Pancreas (tissue), 10 donors: ENCODE results near the gene CXCL5. TPM values are rescaled to one million over a fixed set of nuclear protein-coding genes. Genes with fewer than 3 reads are reported as not detected.
A peak's percentile ranks its signal among the peaks of the same experiment; 100 is the strongest.

Source experiments
- ATAC-seq, 4 donors: fragments of 200-7000 bp; cut with Tn5 transposase; one replicate each; pipeline versions ENCODE4 v1.8.0 to v1.9.1; 2020; ENCODE audit warnings: mild to moderate bottlenecking in 4 of 4, moderate library complexity in 4 of 4
- DNase-seq, 6 donors: peaks; one replicate each; pipeline ENCODE4 v3.0.0-alpha.2; 2020
- FAIRE-seq: peaks from 2 replicates; lab custom pipeline; 2012; peaks lifted over from hg19 to GRCh38; lab: Jason Lieb, UNC
- H3K27ac ChIP-seq, 4 donors: fragments of 200-600 bp; sonication (generic); 1 replicate in 3 of 4; 2 replicates in 1 of 4; pipeline versions ENCODE4 v1.5.0 to v1.8.0; 2020
- H3K27me3 ChIP-seq, 4 donors: fragments of 200-600 bp; one replicate each; pipeline ENCODE4 v1.8.0; 2021
- H3K36me3 ChIP-seq, 3 donors: fragments of 200-600 bp; sonication (generic) in 1 of 3; one replicate each; pipeline versions ENCODE4 v1.5.0 to v1.8.0; 2020 to 2021
- H3K4me1 ChIP-seq, 3 donors: fragments of 200-600 bp; one replicate each; pipeline ENCODE4 v1.8.0; 2021
- H3K4me3 ChIP-seq, 4 donors: fragments of 200-600 bp; sonication (generic) in 2 of 4; one replicate each; pipeline versions ENCODE4 v1.5.0 to v1.8.0; 2020 to 2021
- H3K9me3 ChIP-seq, 4 donors: fragments of 200-600 bp; one replicate each; pipeline ENCODE4 v1.8.0; 2021
- CTCF ChIP-seq, 4 donors: fragments of 200-600 bp; sonication (generic) in 3 of 4; IDR thresholded peaks; one replicate each; pipeline versions ENCODE4 v1.5.0 to v1.8.0; 2021; ENCODE audit warnings: antibody characterized with exemption in 4 of 4
- WGBS, 2 donors: extraction: QIAGEN DNeasy Blood & Tissue Kit; methylation state at CpG; one replicate each; pipeline ENCODE4 v1.1.7; 2013; 5-methylcytosine and 5-hydroxymethylcytosine counted together
- intact Hi-C, 3 donors: fragments of 100-400 bp; cut with DNase I; formaldehyde crosslinking; loops; one replicate each; pipeline versions ENCODE4 v1.11.1 to v1.14.2; 2022
- polyA plus RNA-seq, 2 donors: library from polyadenylated mRNA; stranded (reverse); fragments of 200-250 nt; gene quantifications; one replicate each; pipeline ENCODE4 v1.2.3, GENCODE V29; 2013
- total RNA-seq, 6 donors: library from RNA; stranded (reverse); fragmentation: NEBNext Ultra II Directional in 4 of 6; extraction: Animal tissue kit (Norgen Biotek cat#: 25700) in 4 of 6; gene quantifications; one replicate each; pipeline versions ENCODE4 v1.2.1 to v1.2.4, GENCODE V29; 2021 to 2023
- donor health status: healthy with polysubstance abuse.
- donor health status: DM: no; HTN: no; CAD: no; lungs with moderate emphysema.
- donor health status: DM: no; HTN: no; CAD: no.
- donor health status: control.
- donor health status: control.
- donor health status: Bipolar disorder and iron deficiency.
- donor health status: DM: yes; HTN: yes; CAD: no.
- donor health status: DM: no; HTN: no; CAD: no.
- donor health status: DM: no; HTN: no; CAD: no.
- donor health status: DM: yes; HTN: yes; CAD: no.

CXCL5 gene
- total RNA-seq (1 to 10 TPM in 2 of 6 donors, under 1 TPM in 4; 0.09 to 9.4 (median 0.38) TPM), polyA plus RNA-seq (under 1 TPM; 0.19 to 0.23 TPM)

DNA sequence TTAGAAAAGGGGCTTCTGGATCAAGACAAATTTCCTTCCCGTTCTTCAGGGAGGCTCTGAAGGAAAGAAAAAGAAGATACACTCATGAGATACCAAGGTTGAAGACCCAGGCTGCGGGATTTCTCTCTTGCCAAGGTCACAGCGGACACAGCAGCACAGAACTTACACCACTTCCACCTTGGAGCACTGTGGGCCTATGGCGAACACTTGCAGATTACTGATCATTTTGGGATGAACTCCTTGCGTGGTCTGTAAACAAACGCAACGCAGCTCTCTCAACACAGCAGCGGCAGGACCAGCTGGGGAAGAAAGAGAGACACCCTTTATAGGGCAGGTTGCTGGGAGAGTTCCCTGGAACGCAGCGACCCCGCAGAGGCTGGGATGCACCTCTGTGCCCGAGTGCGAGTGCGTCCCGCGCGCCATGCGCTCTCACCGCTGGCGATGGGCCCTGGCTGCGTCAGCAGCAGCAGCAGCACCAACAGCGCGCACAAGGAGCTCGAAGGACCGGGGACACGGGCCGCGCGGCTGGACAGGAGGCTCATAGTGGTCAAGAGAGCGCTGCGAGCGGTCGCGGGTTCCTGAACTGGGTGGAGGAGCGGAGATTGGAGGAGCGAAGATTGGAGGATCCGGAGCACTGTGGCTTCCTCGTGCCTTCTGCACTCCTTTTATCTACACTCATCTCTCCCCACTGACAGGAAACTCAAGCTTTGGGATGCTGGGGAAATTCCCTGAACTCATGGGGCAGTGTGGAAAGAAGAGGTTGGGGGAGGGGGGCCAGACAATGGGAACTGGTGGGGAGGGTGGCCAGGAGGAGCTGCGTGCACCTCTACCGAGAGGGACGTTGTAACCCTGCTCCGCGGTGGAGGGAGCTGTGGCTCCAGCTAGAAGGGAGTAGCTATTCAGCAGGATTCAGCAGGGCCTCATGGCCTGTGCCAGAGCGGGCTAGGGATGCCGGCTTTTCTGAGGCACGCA, at the start of gene CXCL5:
TSS of gene CXCL5 (minus strand) at position 638 of the 972 bp plus-strand sequence. CDS start at position 542, 96 bp downstream.
- 16 to 20% methylated on average over 46 of the region's 46 CpGs for WGBS, 2 donors
- FAIRE-seq = no peak
- no peaks in the 10 kb centered on the region for H3K4me1 ChIP-seq
- peak; percentile 10 to 71 (median 30) for DNase-seq
- no peak within 1 kb of the TSS for H3K27ac ChIP-seq
- no peaks in the 10 kb centered on the region for H3K36me3 ChIP-seq
- intact Hi-C loops = no loop called here
- no peaks in the 10 kb centered on the region for H3K9me3 ChIP-seq
- peak in 3 of 4 donors; percentile 75 to 93 (median 85) for ATAC-seq
- H3K4me3 ChIP-seq = peak within 1 kb of the TSS in 2 of 4 donors; percentile 7 to 16
- no peaks in the 10 kb centered on the region for H3K27me3 ChIP-seq
- TF ChIP-seq CTCF (IDR thresholded peaks at IDR 0.05) = no peak

GRCh38 chr4:74047152-74047551, 48.7 kb upstream of the CXCL5 start:
- Histone ChIP-seq H3K27ac (no peak overlapping the region), H3K4me1 (no peaks in the 10 kb centered on the region), H3K9me3 (peaks cover 0 to 4% (median 0%) of the 10 kb centered on the region in 4 donors), H3K27me3 (no peaks in the 10 kb centered on the region), H3K36me3 (no peaks in the 10 kb centered on the region), H3K4me3 (no peak overlapping the region)
- no peak for TF ChIP-seq CTCF (IDR thresholded peaks at IDR 0.05)
- WGBS, 2 donors = 40 to 53% methylated on average over 1 of the region's 1 CpG
- intact Hi-C loops = loop anchor here in 1 of 3 donors (10.0 kb wide), 1 partner anchor 88 kb away; no protein-coding TSS in a partner anchor
- DNase-seq = no peak
- FAIRE-seq = no peak
- ATAC-seq = no peak

DNA sequence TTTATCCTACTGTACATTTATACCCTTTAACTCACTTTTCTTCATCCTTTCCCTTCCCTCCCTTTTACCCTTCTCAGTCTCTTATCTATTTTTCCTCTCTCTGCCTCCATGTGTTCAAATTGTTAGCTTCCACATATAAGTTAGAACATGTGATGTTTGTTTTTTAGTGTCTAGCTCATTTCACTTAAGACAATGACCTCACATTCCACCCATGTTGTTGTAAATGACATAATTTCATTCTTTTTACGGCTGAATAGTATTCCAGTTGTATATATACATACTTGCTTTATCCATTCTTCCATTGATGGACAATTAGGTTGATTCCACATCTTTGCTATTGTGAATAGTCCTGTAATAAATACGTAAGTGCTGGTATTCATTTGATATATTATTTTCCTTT, 47.3 kb upstream of the CXCL5 start:
- no peaks in the 10 kb centered on the region for H3K36me3 ChIP-seq
- no peak for TF ChIP-seq CTCF (IDR thresholded peaks at IDR 0.05)
- H3K4me1 ChIP-seq = no peaks in the 10 kb centered on the region
- intact Hi-C loops = loop anchor here in 1 of 3 donors (10.0 kb wide), 1 partner anchor 89 kb away; no protein-coding TSS in a partner anchor
- no peak overlapping the region for H3K4me3 ChIP-seq
- DNase-seq (no peak), ATAC-seq (no peak), FAIRE-seq (no peak)
- 86% methylated on average over 2 of the region's 2 CpGs for WGBS, 2 donors
- H3K9me3 ChIP-seq = peaks cover 0 to 4% (median 0%) of the 10 kb centered on the region in 4 donors
- no peaks in the 10 kb centered on the region for H3K27me3 ChIP-seq
- H3K27ac ChIP-seq = no peak overlapping the region

- FAIRE-seq = no peak
- Histone ChIP-seq H3K27me3 (no peaks in the 10 kb centered on the region), H3K4me3 (no peak overlapping the region), H3K9me3 (peaks cover 0 to 4% (median 0%) of the 10 kb centered on the region in 4 donors), H3K27ac (no peak overlapping the region), H3K36me3 (no peaks in the 10 kb centered on the region), H3K4me1 (no peaks in the 10 kb centered on the region)
- WGBS, 2 donors = 79 to 81% methylated on average over 3 of the region's 3 CpGs
- intact Hi-C loops = loop anchor here in 1 of 3 donors (10.0 kb wide), 1 partner anchor 90 kb away; no protein-coding TSS in a partner anchor
- no peak for DNase-seq
- TF ChIP-seq CTCF (IDR thresholded peaks at IDR 0.05) = no peak
- no peak for ATAC-seq
These were observed 46.8 kb upstream of the CXCL5 start for GRCh38 chr4:74045247-74045646.
